ENCODE measurements around the gene SLC1A4. TPM values are rescaled to one million over a fixed set of nuclear protein-coding genes. Genes with fewer than 3 reads are reported as not detected.
"Not testable (repeated sequence)": the region's sequence is repeated elsewhere in the genome, so short reads cannot be mapped to it uniquely, and the experiment has no call there.

SLC1A4 gene
- total and polyA plus RNA-seq, 4 donors: 3.4 to 23.4 (median 9.6) TPM

GRCh38 chr2:65032019-65032975, 43.1 kb downstream of the SLC1A4 start:
- peak overlapping the region; percentile 4 to 15 for H3K27ac ChIP-seq (ENCODE audit: low read depth in 1 of 2, low read length in 2 of 2)
- H3K9me3 ChIP-seq (ENCODE audit: control insufficient read depth in 4 of 4, low read length in 3 of 4): no peaks in the 10 kb centered on the region
- H3K27me3 ChIP-seq (ENCODE audit: control insufficient read depth in 4 of 4, insufficient read depth in 4 of 4, low read length in 3 of 4): no peaks in the 10 kb centered on the region
- DNase-seq (ENCODE audit: low spot score): no peak
- peak overlapping the region; percentile 23 to 29 for H3K9ac ChIP-seq (ENCODE audit: low read depth in 1 of 2, low read length in 2 of 2)
- H3K36me3 ChIP-seq (ENCODE audit: control insufficient read depth in 4 of 4, insufficient read depth in 3 of 4, low read depth in 1 of 4, low read length in 3 of 4): no peaks in the 10 kb centered on the region
- H3K4me1 ChIP-seq (ENCODE audit: control insufficient read depth in 4 of 4, insufficient read depth in 4 of 4, low read length in 3 of 4): peaks cover 11 to 20% (median 12%) of the 10 kb centered on the region in 4 donors
- no peak overlapping the region for H3K4me3 ChIP-seq (ENCODE audit: low read depth in 1 of 3, low read length in 3 of 3)
- WGBS: 51% methylated on average over 13 of the region's 13 CpGs
- TF ChIP-seq ATF3 (IDR thresholded peaks at IDR 0.05) (no peak), RAD21 (IDR thresholded peaks at IDR 0.05) (no peak), REST (IDR thresholded peaks at IDR 0.05) (no peak)

- no peak for DNase-seq (ENCODE audit: low spot score)
- H3K9me3 ChIP-seq (ENCODE audit: control insufficient read depth in 4 of 4, low read length in 3 of 4): no peaks in the 10 kb centered on the region
- peaks cover 8 to 14% (median 11%) of the 10 kb centered on the region in 4 donors for H3K4me1 ChIP-seq (ENCODE audit: control insufficient read depth in 4 of 4, insufficient read depth in 4 of 4, low read length in 3 of 4)
- WGBS: 75% methylated on average over 4 of the region's 4 CpGs
- no peak overlapping the region for H3K9ac ChIP-seq (ENCODE audit: low read depth in 1 of 2, low read length in 2 of 2)
- H3K27me3 ChIP-seq (ENCODE audit: control insufficient read depth in 4 of 4, insufficient read depth in 4 of 4, low read length in 3 of 4): no peaks in the 10 kb centered on the region
- no peak overlapping the region for H3K27ac ChIP-seq (ENCODE audit: low read depth in 1 of 2, low read length in 2 of 2)
- H3K36me3 ChIP-seq (ENCODE audit: control insufficient read depth in 4 of 4, insufficient read depth in 3 of 4, low read depth in 1 of 4, low read length in 3 of 4): no peaks in the 10 kb centered on the region
- TF ChIP-seq TAF1 (conservative IDR thresholded peaks at IDR 0.05) (no peak), NR2F2 (IDR thresholded peaks at IDR 0.05) (no peak), RAD21 (IDR thresholded peaks at IDR 0.05) (peak; percentile 72), FOXA2 (IDR thresholded peaks at IDR 0.05) (no peak), GABPA (IDR thresholded peaks at IDR 0.05 in 1 of 2, conservative IDR thresholded peaks at IDR 0.05 in 1 of 2) (no peak), ATF3 (IDR thresholded peaks at IDR 0.05) (no peak), YY1 (IDR thresholded peaks at IDR 0.05) (no peak), CTCF (IDR thresholded peaks at IDR 0.05; ENCODE audit: low read depth, low read length, missing input control) (peak; percentile 34), FOXA1 (IDR thresholded peaks at IDR 0.05) (no peak), EGR1 (IDR thresholded peaks at IDR 0.05; ENCODE audit: low read depth in 2 of 2) (no peak), MAX (IDR thresholded peaks at IDR 0.05) (no peak), HNF4G (IDR thresholded peaks at IDR 0.05) (no peak)
- no peak overlapping the region for H3K4me3 ChIP-seq (ENCODE audit: low read depth in 1 of 3, low read length in 3 of 3)
Observed at GRCh38 chr2:65033178-65033577, 44.0 kb downstream of the SLC1A4 start.

- H3K9me3 ChIP-seq (ENCODE audit: control insufficient read depth in 4 of 4, low read length in 3 of 4); H3K36me3 ChIP-seq (ENCODE audit: control insufficient read depth in 4 of 4, insufficient read depth in 3 of 4, low read depth in 1 of 4, low read length in 3 of 4); H3K27ac ChIP-seq (ENCODE audit: low read depth in 1 of 2, low read length in 2 of 2); H3K9ac ChIP-seq (ENCODE audit: low read depth in 1 of 2, low read length in 2 of 2); DNase-seq (ENCODE audit: low spot score); H3K4me3 ChIP-seq (ENCODE audit: low read depth in 1 of 3, low read length in 3 of 3); H3K27me3 ChIP-seq (ENCODE audit: control insufficient read depth in 4 of 4, insufficient read depth in 4 of 4, low read length in 3 of 4): not testable (repeated sequence)
- peaks cover 5 to 13% (median 9%) of the 10 kb centered on the region in 4 donors for H3K4me1 ChIP-seq (ENCODE audit: control insufficient read depth in 4 of 4, insufficient read depth in 4 of 4, low read length in 3 of 4)
- WGBS: 90% methylated on average over 4 of the region's 4 CpGs
Observed at GRCh38 chr2:65033667-65034066, 44.5 kb downstream of the SLC1A4 start.

All from liver (tissue), 9 donors.